Keratinocyte (primary cell): Measurements from ENCODE around the gene WNT3.

Experiments used
- CTCF ChIP-seq, 3 experiments: IDR thresholded peaks in 1 of 3; conservative IDR thresholded peaks in 1 of 3; optimal IDR thresholded peaks in 1 of 3; 2 replicates in 2 of 3; 3 replicates in 1 of 3; pipeline versions ENCODE3 to v1.5.1; 2011; ENCODE audit warnings: low read length in 3 of 3, mild to moderate bottlenecking in 3 of 3, moderate library complexity in 2 of 3, control low read depth in 1 of 3, inconsistent platforms in 1 of 3; ENCODE audit not compliant: insufficient read depth in 2 of 3; ENCODE audit errors: extremely low read depth in 1 of 3
- EZH2 ChIP-seq: IDR thresholded peaks from one replicate; pipeline ENCODE4 v1.6.1; 2012; ENCODE audit warnings: inconsistent platforms, mild to moderate bottlenecking, low read length, moderate library complexity

GRCh38 chr17:46823657-46824056 lies 5.2 kb upstream of the WNT3 start:
- TF ChIP-seq CTCF (optimal IDR thresholded peaks at IDR 0.05 in 1 of 3, IDR thresholded peaks at IDR 0.05 in 1 of 3, conservative IDR thresholded peaks at IDR 0.05 in 1 of 3; ENCODE audit: extremely low read depth in 1 of 3, insufficient read depth in 2 of 3, low read length in 3 of 3) (no peak), EZH2 (no peak)
